Erythroblast (primary cell): ENCODE measurements around the gene ARFGAP3.

ENCODE experiments used
- GATA1 ChIP-seq: IDR thresholded peaks from 2 replicates; pipeline ENCODE4 v1.6.1; 2011; ENCODE audit warnings: low read depth, mild to moderate bottlenecking, control low read depth, low read length, moderate library complexity
- POLR2A ChIP-seq: IDR thresholded peaks from 2 replicates; pipeline ENCODE4 v1.6.1; 2011; ENCODE audit warnings: mild to moderate bottlenecking, low read length

DNA sequence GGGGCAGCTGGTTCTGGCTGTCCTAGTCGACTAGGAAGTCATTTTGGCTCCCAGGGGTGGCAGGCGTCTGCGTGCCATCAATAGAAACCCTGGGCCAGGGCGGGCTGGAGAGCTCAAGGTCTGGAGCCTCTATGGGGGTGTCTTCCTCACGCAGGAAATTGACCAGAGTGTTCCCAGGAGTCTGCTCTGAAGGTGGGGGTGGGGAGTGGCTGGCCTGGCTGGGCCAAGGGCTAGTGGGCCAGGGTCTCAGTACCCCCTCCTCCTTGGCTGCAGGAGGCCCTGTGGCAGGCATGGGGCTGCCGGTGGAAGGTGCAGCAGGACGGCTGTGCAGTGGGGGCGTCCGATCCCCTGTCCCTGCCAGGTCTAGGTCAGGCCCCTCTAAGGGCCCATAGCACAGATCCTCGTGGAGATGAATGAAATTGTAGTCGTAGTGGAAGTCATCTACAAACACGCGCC, 64.6 kb downstream of the ARFGAP3 start:
- no peak for TF ChIP-seq POLR2A
- no peak for TF ChIP-seq GATA1
